Neural cell (in vitro differentiated cells): ENCODE results near the gene SS18L1.

Experiments
- EP300 ChIP-seq: fragments of 450-650 bp; conservative IDR thresholded peaks from 2 replicates; pipeline ENCODE4 v1.6.1; 2014; ENCODE audit warnings: antibody characterized with exemption, mild to moderate bottlenecking, moderate library complexity; ENCODE audit not compliant: poor library complexity, severe bottlenecking
- EZH2 ChIP-seq: fragments of 200-600, 300-800 bp; shearing (Covaris generic), sonication (generic); IDR thresholded peaks from 2 replicates; pipeline ENCODE4 v1.6.1; 2014; ENCODE audit warnings: antibody characterized with exemption, low read length, borderline replicate concordance, mild to moderate bottlenecking; ENCODE audit not compliant: insufficient read depth, poor library complexity, severe bottlenecking
- MXI1 ChIP-seq: fragments of 450-650 bp; conservative IDR thresholded peaks from 2 replicates; pipeline ENCODE4 v1.6.1; 2014; ENCODE audit warnings: antibody characterized with exemption, mild to moderate bottlenecking; ENCODE audit not compliant: poor library complexity, severe bottlenecking
- POLR2AphosphoS5 ChIP-seq: IDR thresholded peaks from 2 replicates; pipeline ENCODE4 v1.6.1; 2012
- RAD21 ChIP-seq: fragments of 450-650 bp; conservative IDR thresholded peaks from 2 replicates; pipeline ENCODE4 v1.6.1; 2014; ENCODE audit warnings: antibody characterized with exemption, mild to moderate bottlenecking, moderate library complexity
- SMC3 ChIP-seq: fragments of 450-650 bp; conservative IDR thresholded peaks from 2 replicates; pipeline ENCODE4 v1.6.1; 2014; ENCODE audit warnings: antibody characterized with exemption, mild to moderate bottlenecking, moderate library complexity; ENCODE audit not compliant: poor library complexity
- TAF1 ChIP-seq: IDR thresholded peaks from 2 replicates; pipeline ENCODE4 v1.6.1; 2012; ENCODE audit warnings: low read depth
- TF ChIP-seq, protein P1 (sequence below): fragments of 450-650 bp; IDR thresholded peaks from 2 replicates; pipeline ENCODE4 v1.5.1; 2014; ENCODE audit warnings: antibody characterized with exemption, mild to moderate bottlenecking, moderate library complexity; ENCODE audit not compliant: poor library complexity, severe bottlenecking
- TF ChIP-seq, protein P2 (sequence below): IDR thresholded peaks from 2 replicates; pipeline ENCODE4 v1.6.1; 2012; ENCODE audit warnings: borderline replicate concordance

DNA sequence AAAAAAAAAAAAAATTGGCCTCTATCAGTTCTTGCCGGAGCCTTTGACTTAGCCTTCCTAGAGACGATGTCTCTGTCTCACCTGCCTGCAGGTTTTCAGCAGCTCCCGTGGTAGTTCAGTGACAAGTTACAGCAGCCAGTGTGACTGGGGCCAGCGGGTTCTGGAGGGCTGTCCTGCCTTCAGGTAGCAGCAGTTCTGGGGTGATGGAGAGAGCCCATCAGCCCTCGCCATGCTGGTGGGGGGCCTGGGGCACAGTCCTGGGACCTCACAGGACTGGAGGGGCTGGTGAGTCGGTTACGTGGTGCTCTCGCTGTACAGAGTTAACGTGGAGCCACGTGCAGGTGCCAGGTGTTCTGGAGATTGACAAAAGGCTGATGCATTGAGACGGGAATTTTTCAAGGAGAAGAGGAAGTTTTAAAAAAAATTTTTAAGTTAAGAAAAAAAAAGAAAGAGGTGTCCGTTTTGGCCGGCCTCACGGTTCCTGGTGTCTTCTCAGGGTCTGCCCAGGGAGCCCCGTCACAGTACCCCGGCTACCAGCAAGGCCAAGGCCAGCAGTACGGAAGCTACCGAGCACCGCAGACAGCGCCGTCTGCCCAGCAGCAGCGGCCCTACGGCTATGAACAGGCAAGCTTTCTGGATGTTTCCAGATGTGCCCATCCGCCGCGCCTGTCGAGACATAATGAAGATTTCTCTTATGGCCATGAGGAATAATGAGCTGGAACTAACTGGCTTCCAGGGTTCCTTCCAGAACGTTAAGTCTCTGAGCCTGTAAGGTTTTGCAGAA, 30.6 kb downstream of the SS18L1 start:
- TF ChIP-seq, protein P1, sequence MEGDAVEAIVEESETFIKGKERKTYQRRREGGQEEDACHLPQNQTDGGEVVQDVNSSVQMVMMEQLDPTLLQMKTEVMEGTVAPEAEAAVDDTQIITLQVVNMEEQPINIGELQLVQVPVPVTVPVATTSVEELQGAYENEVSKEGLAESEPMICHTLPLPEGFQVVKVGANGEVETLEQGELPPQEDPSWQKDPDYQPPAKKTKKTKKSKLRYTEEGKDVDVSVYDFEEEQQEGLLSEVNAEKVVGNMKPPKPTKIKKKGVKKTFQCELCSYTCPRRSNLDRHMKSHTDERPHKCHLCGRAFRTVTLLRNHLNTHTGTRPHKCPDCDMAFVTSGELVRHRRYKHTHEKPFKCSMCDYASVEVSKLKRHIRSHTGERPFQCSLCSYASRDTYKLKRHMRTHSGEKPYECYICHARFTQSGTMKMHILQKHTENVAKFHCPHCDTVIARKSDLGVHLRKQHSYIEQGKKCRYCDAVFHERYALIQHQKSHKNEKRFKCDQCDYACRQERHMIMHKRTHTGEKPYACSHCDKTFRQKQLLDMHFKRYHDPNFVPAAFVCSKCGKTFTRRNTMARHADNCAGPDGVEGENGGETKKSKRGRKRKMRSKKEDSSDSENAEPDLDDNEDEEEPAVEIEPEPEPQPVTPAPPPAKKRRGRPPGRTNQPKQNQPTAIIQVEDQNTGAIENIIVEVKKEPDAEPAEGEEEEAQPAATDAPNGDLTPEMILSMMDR: no peak
- TF ChIP-seq POLR2AphosphoS5 (no peak), EZH2 (no peak), TAF1 (no peak), RAD21 (no peak), EP300 (no peak), SMC3 (no peak), MXI1 (no peak)
- TF ChIP-seq, protein P2, sequence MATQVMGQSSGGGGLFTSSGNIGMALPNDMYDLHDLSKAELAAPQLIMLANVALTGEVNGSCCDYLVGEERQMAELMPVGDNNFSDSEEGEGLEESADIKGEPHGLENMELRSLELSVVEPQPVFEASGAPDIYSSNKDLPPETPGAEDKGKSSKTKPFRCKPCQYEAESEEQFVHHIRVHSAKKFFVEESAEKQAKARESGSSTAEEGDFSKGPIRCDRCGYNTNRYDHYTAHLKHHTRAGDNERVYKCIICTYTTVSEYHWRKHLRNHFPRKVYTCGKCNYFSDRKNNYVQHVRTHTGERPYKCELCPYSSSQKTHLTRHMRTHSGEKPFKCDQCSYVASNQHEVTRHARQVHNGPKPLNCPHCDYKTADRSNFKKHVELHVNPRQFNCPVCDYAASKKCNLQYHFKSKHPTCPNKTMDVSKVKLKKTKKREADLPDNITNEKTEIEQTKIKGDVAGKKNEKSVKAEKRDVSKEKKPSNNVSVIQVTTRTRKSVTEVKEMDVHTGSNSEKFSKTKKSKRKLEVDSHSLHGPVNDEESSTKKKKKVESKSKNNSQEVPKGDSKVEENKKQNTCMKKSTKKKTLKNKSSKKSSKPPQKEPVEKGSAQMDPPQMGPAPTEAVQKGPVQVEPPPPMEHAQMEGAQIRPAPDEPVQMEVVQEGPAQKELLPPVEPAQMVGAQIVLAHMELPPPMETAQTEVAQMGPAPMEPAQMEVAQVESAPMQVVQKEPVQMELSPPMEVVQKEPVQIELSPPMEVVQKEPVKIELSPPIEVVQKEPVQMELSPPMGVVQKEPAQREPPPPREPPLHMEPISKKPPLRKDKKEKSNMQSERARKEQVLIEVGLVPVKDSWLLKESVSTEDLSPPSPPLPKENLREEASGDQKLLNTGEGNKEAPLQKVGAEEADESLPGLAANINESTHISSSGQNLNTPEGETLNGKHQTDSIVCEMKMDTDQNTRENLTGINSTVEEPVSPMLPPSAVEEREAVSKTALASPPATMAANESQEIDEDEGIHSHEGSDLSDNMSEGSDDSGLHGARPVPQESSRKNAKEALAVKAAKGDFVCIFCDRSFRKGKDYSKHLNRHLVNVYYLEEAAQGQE: no peak
